ENCODE measurements around the gene DHX16.
A peak's percentile ranks its signal among the peaks of the same experiment; 100 is the strongest.

Gene DHX16

GRCh38 chr6:30626484-30627366, 46.1 kb downstream of the DHX16 start, which contains the start of gene ATAT1:
ATAT1 (plus strand) TSS chr6:30626874.
- DNase-seq = peak; percentile 89 to 91

- DNase-seq = no peak
These were observed 47.3 kb downstream of the DHX16 start for GRCh38 chr6:30625511-30625910.

DNA sequence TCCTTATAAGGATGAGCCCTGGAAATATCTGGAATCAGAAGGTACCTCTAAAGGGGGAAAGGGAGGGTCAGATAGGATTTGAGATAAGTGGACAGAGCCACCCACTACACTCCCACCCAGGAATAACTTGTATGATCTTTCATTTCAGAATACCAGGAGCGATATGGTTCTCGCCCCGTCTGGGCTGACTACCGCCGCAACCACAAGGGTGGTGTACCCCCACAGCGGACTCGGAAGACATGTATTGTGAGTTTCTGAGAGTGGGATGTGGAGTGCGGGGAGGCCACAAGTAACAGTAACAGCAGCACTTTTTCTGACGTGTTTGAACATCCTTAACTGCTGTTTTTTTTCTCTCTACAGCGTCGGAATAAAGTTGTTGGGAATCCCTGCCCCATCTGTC, 53.2 kb downstream of the DHX16 start:
- no peak for DNase-seq

DNA sequence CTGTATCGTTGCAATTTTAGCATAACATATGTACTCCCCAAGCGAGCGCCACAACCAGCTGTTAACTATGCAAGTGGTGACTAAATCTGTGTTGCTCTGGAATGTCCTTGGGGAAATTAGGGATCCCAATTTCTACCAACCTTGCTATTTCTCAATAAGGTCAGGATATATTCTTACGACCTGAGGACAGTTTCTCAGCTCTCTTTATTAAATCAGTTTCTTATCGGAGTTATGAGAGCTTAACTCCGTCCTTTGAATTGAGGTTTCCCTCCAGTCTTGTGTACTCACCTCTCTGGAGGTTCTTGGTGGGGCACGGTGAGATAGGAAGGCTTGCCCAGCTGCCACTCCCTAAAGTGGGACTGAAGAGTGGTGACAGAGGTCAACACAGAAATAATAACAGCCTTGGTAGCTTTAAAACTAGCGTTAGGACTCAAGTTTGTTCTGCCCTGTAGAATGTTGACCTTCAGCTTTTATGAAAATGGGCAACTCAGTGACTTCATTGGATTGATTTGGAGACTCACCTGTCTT, 54.5 kb downstream of the DHX16 start:
- no peak for DNase-seq

DNA sequence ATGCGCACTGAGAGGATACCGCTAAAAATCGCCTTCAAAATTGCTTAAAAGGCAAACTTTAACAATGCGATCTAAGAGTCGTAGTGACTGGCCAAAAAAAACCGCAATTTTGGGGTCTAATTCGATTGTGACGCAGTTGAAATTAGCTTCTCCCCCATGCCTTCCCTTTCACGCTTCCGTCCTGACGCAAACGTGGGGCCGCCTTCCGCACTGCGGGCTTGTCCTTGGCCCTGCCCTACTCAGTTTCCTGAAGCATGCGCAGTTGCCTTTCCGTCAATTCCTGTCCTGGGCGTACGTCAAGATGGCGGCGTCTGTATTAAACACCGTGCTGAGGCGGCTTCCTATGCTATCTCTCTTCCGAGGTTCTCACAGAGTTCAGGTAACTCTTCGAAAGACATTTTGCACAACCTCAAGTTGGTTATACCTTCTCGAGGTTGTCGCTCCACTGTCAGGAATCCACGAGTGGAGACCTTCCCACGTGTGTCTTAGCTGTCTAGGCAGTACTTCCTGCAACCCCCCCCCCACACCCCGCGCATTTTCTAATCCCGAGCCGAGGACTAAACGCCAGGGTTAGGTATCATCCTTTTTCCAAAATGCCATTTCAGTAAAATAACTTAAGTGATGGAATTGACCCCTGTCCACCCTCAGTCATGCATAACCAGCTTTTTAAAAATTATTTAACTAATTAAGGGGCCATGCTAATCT, 55.1 kb downstream of the DHX16 start, which contains the start of gene MRPS18B:
TSS of gene MRPS18B (plus strand) at position 276 of the 705 bp plus-strand sequence. CDS start at position 302, 26 bp downstream.
- DNase-seq = peak; percentile 95 to 98

- DNase-seq = peak; percentile 94 to 97
These were observed 55.8 kb downstream of the DHX16 start, which contains the start of gene PPP1R10 for GRCh38 chr6:30616811-30617564. PPP1R10 (minus strand) TSS chr6:30617243; CDS start chr6:30609944, 7,299 bp downstream.

- DNase-seq = peak in 1 of 2 donors; percentile 50
These were observed 56.6 kb downstream of the DHX16 start for GRCh38 chr6:30615958-30616810.

GRCh38 chr6:30615219-30615957, 57.4 kb downstream of the DHX16 start:
- peak; percentile 33 to 53 for DNase-seq

GRCh38 chr6:30614843-30615218, 58.0 kb downstream of the DHX16 start:
- DNase-seq = peak; percentile 71 to 86

DNA sequence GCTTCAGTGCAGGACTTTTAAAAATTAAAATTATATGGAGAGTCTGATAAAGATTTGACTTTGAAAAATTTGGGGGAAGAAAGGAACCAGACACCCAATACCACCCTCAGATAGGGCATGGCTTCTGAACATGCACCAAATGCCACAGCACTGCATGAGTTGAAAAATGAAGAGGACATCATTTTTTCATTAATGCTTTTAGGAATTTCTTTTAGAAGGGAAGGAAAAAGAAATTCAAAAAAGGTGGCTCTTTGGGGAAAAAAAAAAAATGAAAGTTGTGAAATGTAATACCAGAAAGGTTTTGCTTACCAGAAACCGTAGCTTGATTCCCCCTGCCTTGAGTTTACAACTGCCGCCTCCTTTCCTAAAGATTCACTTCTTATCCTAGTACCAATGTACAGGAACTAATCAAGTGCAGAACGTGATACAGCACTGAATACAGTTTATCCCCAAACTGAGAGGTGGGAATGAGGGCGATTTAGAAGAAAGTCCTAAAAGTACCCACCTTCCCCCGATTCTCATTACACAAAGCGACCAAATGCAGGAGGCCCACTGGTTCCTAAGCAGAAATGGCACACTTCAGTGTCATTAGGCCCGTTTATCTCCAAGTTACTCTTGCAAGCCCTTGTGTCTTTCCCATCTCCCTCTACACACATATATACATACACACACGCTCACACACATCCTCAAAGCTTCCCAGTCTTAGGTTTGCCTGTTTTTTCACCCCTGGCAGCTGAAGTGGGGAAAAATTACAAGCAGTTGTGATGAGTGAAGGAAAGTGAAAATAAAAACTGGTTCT, 58.6 kb downstream of the DHX16 start:
- DNase-seq = no peak

GRCh38 chr6:30613251-30614043, 59.4 kb downstream of the DHX16 start:
- no peak for DNase-seq

- DNase-seq = no peak
These were observed 60.0 kb downstream of the DHX16 start for GRCh38 chr6:30612687-30613248.

GRCh38 chr6:30612213-30612612, 60.6 kb downstream of the DHX16 start:
- DNase-seq = no peak

GRCh38 chr6:30611856-30612194, 61.0 kb downstream of the DHX16 start:
- DNase-seq = no peak

DNA sequence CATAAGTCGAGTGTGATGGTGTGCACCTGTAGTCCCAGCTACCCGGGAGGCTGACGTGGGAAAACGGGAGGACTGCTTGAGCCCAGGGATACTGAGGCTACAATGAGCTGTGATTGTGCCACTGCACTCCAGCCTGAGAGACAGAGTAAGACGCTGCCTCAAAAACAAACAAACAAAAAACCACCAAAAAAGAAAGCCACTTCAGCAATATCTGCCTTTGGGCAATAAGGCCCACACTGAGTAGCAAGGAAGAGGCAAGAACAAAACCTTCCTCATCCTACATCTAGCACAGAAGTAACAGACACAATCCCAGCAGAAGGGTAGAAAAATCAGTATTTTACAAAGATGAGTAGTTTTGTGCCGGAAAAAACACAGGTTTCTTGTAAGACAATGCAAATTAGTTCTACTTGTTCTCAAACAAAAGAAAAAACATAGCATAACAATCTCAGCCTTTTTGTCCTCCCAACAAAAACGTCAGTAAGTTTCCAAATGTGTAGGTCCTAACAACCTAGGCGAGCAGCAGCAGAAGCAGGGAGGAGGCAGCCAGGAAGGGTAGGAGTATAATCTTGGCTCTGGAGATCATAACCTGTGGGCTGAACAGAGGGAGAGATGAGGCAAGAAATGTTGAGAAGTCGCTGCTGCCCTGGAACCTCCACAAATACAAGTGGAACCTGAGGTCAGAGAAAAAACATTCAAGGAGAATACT, 61.5 kb downstream of the DHX16 start:
- no peak for DNase-seq

- DNase-seq = no peak
These were observed 62.7 kb downstream of the DHX16 start for GRCh38 chr6:30610065-30610464.

GRCh38 chr6:30603961-30604360, 68.8 kb downstream of the DHX16 start:
- DNase-seq = no peak

Measured in stimulated activated CD4-positive, alpha-beta T cell treated with anti-CD3 and anti-CD28 coated beads, Interleukin-2, amount 100 ng/mL, for 24 hours (primary cell).